ENCODE results near the gene FAM110A. TPM values are rescaled to one million over a fixed set of nuclear protein-coding genes. Genes with fewer than 3 reads are reported as not detected.

The FAM110A gene
- total RNA-seq, 2 donors from 2014 or later, result 5.7 to 5.8 TPM

GRCh38 chr20:839626-840025 is 6.1 kb downstream of the FAM110A start:
- no peaks in the 10 kb centered on the region for H3K36me3 ChIP-seq
- peaks cover 0 to 40% of the 10 kb centered on the region in 2 donors for H3K4me1 ChIP-seq
- H3K27ac ChIP-seq, result no peak overlapping the region
- no peak overlapping the region for H3K4me3 ChIP-seq
- peaks cover 0 to 6% of the 10 kb centered on the region in 2 donors for H3K9me3 ChIP-seq
- no peak for DNase-seq (ENCODE audit: low spot score)
- H3K27me3 ChIP-seq, result no peaks in the 10 kb centered on the region
- no peak for TF ChIP-seq CTCF (IDR thresholded peaks at IDR 0.05)

GRCh38 chr20:840503-840857 is 7.0 kb downstream of the FAM110A start:
- Histone ChIP-seq H3K9me3 (peaks cover 0 to 6% of the 10 kb centered on the region in 2 donors), H3K27ac (no peak overlapping the region), H3K4me1 (peaks cover 0 to 40% of the 10 kb centered on the region in 2 donors), H3K36me3 (no peaks in the 10 kb centered on the region), H3K4me3 (peak overlapping the region in 1 of 2 donors; percentile 54), H3K27me3 (no peaks in the 10 kb centered on the region)
- no peak for TF ChIP-seq CTCF (IDR thresholded peaks at IDR 0.05)
- DNase-seq (ENCODE audit: low spot score), result no peak

- H3K27me3 ChIP-seq, result no peaks in the 10 kb centered on the region
Measured at GRCh38 chr20:840858-841567, 7.5 kb downstream of the FAM110A start.

GRCh38 chr20:841568-842546 is 8.3 kb downstream of the FAM110A start:
- no peaks in the 10 kb centered on the region for H3K27me3 ChIP-seq
- no peak for TF ChIP-seq CTCF (IDR thresholded peaks at IDR 0.05)
- peaks cover 0 to 6% of the 10 kb centered on the region in 2 donors for H3K9me3 ChIP-seq
- peak overlapping the region; percentile 40 to 54 for H3K4me3 ChIP-seq
- no peak for DNase-seq (ENCODE audit: low spot score)
- H3K27ac ChIP-seq, result no peak overlapping the region
- H3K36me3 ChIP-seq, result no peaks in the 10 kb centered on the region
- peaks cover 0 to 38% of the 10 kb centered on the region in 2 donors for H3K4me1 ChIP-seq

More at GRCh38 chr20:840858-841567, 7.5 kb downstream of the FAM110A start:
- peaks cover 0 to 40% of the 10 kb centered on the region in 2 donors for H3K4me1 ChIP-seq
- no peak overlapping the region for H3K27ac ChIP-seq
- TF ChIP-seq CTCF (IDR thresholded peaks at IDR 0.05), result no peak
- peaks cover 0 to 6% of the 10 kb centered on the region in 2 donors for H3K9me3 ChIP-seq
- no peaks in the 10 kb centered on the region for H3K36me3 ChIP-seq
- peak overlapping the region; percentile 40 to 54 for H3K4me3 ChIP-seq
- DNase-seq (ENCODE audit: low spot score), result no peak

- Histone ChIP-seq H3K27ac (no peak overlapping the region), H3K36me3 (no peaks in the 10 kb centered on the region), H3K4me1 (peaks cover 0 to 38% of the 10 kb centered on the region in 2 donors), H3K4me3 (no peak overlapping the region), H3K27me3 (no peaks in the 10 kb centered on the region), H3K9me3 (peaks cover 0 to 6% of the 10 kb centered on the region in 2 donors)
- TF ChIP-seq CTCF (IDR thresholded peaks at IDR 0.05), result no peak
- no peak for DNase-seq (ENCODE audit: low spot score)
Measured at GRCh38 chr20:842547-842940, 9.0 kb downstream of the FAM110A start.
